ENCODE measurements around the gene DHODH.
"Not testable (repeated sequence)": the region's sequence is repeated elsewhere in the genome, so short reads cannot be mapped to it uniquely, and the experiment has no call there.

The DHODH gene

DNA sequence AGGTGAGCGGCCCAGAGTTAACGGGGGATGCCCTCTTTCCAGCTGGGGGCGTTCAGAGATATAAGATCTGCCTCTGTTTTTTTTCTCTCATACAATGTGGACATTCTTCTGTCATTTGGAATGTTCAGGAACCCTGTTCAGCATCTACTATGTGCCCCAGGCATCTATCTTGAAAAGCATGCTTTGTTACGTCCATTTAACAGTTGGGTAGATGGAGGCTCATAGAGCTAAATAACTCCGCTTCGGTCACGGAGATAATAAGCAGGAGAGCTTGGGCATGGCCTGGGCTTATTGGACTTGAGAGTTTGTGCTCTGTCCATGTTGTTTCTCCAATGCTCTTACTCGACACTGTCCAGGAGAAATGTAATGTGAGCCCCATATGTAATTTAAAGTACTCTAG is 6.1 kb downstream of the DHODH start:
- DNase-seq: no peak

- no peak for DNase-seq
These were observed 6.6 kb downstream of the DHODH start for GRCh38 chr16:72015124-72015523.

- DNase-seq: no peak
These were observed 9.9 kb downstream of the DHODH start for GRCh38 chr16:72018470-72018869.

DNA sequence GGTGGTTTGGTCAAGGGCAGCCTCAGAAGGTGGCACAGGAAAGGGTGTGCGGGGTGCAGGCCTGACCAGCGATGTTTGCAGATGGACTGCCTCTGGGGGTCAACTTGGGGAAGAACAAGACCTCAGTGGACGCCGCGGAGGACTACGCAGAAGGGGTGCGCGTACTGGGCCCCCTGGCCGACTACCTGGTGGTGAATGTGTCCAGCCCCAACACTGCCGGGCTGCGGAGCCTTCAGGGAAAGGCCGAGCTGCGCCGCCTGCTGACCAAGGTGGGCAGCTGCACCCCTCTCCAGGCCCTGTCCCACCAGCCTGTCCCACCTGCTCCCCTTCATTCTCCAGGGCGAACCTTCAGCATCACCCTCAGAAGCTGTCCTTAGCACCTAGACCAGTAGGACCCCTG is 12.5 kb downstream of the DHODH start:
- DNase-seq: no peak

DNA sequence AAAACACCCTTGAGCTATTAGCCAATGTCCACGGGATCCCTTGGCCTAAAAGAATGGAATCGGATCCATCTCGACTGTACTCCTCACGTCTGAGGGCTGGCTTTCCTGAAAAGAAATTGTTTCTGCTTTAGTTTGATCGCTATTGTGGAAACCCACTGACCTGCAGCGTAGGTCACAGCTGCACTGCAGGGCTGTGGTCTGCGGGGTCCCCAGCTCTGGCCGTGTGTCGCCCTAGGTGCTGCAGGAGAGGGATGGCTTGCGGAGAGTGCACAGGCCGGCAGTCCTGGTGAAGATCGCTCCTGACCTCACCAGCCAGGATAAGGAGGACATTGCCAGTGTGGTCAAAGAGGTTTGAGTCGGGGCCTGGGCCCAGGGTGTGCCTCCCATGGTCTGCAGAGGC is 13.6 kb downstream of the DHODH start:
- DNase-seq: no peak

DNA sequence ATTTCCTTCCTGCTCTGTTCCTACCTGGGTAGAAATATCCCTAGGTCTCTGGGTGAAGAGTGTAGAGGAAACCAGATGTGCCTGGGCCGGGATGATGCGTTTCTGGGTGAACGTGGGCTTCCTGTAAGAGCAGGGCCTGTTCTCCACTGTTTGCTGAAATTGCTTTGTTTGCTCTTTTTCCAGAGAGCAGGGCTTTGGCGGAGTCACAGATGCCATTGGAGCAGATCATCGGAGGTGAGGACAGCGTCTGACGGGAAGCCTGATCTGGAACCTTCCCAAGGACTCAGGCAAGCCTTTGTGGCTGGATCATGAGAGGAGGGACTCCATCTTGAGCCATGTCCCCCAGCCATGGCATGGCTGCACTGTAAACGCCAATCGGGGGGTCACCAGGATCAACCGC is 15.4 kb downstream of the DHODH start:
- DNase-seq: no peak

DNA sequence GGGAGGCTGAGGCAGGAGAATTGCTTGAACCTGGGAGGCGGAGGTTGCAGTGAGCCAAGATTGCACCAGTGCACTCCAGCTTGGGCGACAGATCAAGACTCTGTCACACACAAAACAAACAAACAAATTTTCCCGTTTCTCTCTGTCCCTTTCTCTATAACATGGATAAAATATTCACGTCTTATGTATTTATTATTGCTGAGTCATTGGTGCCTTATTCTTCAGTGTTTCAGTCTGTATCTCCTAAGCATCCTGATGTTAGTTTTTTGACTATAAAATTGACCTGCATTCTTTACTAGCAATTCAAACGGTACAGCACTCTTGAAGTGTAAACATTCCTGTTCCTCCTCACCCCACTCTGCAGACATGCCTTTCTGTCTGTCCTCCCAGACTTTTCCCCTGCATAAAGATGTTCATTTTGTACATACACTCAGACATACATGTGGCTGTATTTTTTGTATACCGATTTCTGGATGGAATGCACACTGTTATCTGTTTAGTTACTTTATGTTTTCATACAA is 16.4 kb downstream of the DHODH start:
- DNase-seq: no peak

GRCh38 chr16:72025404-72026114 is 17.0 kb downstream of the DHODH start:
- no peak for DNase-seq

DNA sequence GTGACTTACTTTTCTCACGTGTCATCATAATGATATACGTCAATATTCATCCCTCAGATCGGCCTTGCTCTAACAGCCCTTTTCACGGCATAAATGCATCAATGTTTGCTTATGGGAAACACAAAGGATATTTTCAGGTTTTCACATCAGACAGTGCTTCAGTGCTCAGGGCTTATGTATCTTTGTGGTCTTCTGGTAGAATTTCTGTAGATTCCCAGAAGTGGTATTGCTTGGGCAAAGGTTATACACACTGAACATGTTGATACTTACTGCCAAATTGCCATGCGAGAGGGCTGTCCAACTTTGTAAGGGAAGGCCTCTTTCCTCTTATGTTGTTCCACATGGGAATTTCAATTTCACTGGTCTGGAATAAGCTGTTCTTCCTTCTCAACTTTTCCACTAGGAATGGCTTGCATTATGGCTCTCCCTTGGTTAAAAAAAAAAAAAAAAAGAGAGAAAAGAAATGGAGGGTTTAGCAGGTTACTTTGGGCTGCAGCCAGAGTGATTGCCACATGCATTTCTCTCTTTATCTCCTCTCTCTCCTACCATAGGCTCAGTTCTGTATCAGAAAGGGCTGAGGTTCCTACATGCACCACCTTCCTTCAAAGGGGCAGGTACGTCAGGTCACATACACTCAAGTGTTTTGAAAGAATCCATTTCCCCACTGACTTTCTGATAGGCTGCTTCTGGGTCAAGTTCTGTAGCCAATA is 19.3 kb downstream of the DHODH start:
- no peak for DNase-seq

- DNase-seq: no peak
These were observed 21.2 kb downstream of the DHODH start for GRCh38 chr16:72029567-72030271.

GRCh38 chr16:72033437-72033836 is 24.9 kb downstream of the DHODH start:
- no peak for DNase-seq

DNA sequence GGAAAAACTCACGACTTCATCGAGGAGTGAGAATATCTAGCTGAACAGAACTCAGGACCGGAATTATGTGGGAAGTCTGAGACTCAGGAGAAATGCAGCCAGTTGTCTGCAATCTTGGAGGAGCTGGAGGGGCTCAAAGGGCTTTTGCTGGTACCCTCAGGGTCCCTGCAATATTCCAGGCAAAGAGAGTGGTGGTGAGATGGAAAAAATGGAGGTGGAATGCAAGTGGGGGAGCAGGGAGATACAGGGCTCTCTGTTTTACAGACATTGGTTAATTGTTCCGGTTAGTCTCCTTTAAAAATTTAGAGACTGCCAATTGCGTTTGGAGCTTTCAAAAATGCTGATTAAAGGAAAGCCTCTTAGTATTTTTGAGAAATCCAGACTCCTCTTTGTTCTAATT is 27.6 kb downstream of the DHODH start:
- no peak for DNase-seq

- no peak for DNase-seq
These were observed 33.7 kb downstream of the DHODH start for GRCh38 chr16:72042157-72042660.

DNA sequence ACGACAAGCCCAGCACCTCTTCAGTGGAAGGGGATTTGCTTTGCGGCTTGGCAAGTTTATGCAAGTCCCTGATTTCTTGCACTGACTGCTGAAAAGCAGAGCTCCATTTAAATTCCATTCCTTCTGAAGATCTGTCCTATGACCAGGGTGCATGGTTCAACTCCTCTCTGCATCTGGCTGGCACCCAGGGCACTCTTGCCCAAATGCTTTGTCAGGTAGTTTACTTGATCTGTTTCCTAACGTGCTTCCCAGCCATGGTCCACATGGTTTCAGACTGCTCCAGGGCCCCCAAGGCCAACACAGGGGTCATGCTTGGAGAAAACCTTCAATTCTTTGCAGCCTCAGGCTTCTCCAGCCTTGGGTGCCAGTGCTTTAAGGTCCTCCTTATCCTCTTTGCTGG is 34.5 kb downstream of the DHODH start:
- no peak for DNase-seq

DNA sequence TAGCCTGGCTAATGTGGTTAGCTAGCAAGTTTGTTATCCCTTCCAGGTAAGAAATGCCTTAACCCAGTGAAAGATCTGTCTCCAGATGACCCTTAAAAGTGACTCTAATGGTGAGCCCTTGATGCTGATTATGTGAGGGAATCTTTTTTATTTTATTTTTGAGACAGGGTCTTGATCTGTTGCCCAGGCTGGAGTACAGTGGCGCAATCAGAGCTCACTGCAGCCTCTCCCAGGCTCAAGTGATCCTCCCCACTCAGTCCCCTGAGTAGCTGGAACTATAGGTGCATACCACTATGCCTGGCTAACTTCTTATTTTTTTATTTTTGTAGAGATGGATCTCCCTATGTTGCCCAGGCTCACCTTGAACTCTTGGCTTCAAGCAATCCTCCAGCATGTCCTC is 35.0 kb downstream of the DHODH start:
- no peak for DNase-seq

- DNase-seq: no peak
These were observed 35.8 kb downstream of the DHODH start for GRCh38 chr16:72044296-72044695.

- DNase-seq: no peak
These were observed 36.3 kb downstream of the DHODH start for GRCh38 chr16:72044825-72045359.

DNA sequence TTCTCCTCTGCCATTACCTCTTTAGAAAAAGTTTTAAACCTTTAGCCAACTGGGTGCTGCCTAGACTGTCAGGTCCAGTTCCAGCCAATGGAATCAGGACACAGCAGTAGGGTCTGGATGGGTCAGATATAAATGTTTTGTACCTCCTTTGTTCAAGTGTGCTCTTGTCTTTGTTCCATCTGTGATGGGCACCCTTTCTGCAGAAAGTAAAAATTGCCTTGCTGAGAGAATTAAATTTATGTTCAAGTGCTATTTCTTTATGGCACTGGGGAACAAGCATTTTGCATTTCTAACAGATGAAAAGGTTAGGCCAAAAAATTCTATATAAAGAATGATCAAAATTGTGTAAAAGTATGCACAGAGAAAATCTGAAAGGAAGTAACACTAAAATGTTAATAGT is 40.6 kb downstream of the DHODH start:
- no peak for DNase-seq

DNA sequence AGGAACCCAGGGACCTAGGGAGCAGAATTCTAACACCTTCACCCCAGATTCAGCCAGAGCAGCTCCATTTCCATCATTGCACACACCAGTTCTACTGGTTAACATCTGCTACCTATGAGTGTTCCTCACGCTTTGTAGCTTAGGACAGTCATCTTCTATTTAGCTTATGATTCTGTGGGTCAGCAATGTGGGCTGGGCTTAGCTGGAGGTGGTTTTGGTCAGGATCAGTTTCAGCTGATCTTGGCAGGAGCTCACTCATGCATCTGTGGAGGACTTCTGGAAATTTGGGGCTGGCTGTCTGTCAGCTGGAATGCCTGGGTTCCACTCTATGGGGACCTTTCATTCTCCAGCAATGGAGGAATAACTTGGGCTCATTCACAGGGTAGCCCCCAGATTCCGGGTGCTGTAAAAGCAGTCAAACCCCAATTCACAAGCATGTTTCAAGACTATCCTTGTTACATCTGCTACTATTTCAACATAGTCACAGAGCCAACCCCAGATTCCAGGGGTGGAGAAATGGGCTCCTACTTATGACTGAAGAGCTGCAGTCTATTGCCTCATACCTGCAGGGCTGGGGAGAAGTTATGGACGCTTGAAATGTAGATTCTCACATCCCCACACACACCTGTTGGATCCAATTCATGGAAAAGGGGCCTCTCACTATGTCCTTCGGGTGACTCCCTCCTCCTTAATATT is 42.4 kb downstream of the DHODH start:
- no peak for DNase-seq

DNA sequence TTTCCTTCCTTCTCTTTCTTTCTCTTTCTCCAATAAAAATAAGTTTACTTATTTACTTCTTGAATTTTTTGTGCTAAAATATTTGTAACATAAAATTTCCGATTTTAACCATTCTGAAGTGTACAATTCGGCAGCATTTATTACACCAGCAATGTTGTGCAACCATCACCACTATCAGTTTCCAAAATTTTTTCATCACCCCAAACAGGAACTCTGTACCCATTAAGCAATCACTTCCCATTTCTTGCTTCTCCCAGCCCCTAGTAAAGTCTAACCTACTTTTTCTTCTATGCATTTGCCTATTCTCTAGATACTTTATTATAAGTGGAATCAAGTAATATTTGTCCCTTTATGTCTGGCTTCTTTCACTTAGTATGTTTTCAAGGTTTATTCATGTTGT is 43.3 kb downstream of the DHODH start:
- DNase-seq: no peak

DNA sequence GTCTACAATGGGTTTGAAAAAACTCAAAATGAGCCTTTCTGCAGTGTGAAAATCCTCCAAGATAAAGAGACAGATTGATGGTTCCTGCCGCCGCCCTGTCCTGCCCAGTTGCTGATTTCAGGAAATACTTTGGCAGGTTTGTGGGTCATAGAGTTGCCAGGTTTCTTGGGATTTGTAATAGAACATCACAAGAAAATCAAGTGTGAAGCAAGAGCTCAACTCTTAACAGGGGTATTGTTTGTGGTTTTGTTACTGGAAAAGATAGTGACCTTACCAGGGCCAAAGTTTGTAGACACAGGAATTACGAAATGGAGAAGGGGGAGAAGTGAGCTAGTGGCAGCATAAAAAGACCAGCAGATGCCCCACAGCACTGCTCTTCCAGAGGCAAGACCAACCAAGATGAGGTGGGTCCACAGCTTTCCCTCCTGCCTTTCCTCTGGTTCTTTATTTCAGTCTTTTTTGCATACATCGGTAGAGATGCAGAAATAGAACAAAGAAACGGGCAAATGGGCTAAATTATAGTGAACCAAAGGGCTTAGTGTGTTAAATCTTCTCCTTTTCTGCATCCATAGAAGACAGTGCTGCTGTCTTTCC is 45.8 kb downstream of the DHODH start, which contains the start of gene HP:
Gene HP (plus strand): TSS at position 252 of the 594 bp plus-strand sequence. CDS start 148 bp downstream, at position 400.
- not testable (repeated sequence) for DNase-seq

GRCh38 chr16:72055911-72056310 is 47.4 kb downstream of the DHODH start:
- no peak for DNase-seq
